KOPT-K1 (cell line): Measurements from ENCODE around the gene CDIPT.
"Not testable (repeated sequence)": the region's sequence is repeated elsewhere in the genome, so short reads cannot be mapped to it uniquely, and the experiment has no call there.

Source experiments
- H3K27ac ChIP-seq: fragments of 200-600 bp; sonication (generic); 2 replicates; pipeline ENCODE4 v1.5.1; 2016; ENCODE audit warnings: antibody characterized with exemption, mild to moderate bottlenecking, low read depth, low read length; ENCODE audit not compliant: poor library complexity, severe bottlenecking
- H3K36me3 ChIP-seq: fragments of 200-600 bp; sonication (generic); 2 replicates; pipeline ENCODE4 v1.5.1; 2017; ENCODE audit warnings: antibody characterized with exemption, mild to moderate bottlenecking, low read length, moderate library complexity; ENCODE audit not compliant: insufficient read depth
- H3K9me3 ChIP-seq: fragments of 200-600 bp; sonication (generic); 2 replicates; pipeline ENCODE4 v1.5.1; 2017; ENCODE audit warnings: antibody characterized with exemption, low read length, mild to moderate bottlenecking; ENCODE audit not compliant: insufficient read depth, poor library complexity, severe bottlenecking

The CDIPT gene, protein sequence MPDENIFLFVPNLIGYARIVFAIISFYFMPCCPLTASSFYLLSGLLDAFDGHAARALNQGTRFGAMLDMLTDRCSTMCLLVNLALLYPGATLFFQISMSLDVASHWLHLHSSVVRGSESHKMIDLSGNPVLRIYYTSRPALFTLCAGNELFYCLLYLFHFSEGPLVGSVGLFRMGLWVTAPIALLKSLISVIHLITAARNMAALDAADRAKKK

GRCh38 chr16:29862884-29863668 is at the start of gene CDIPT:
Gene CDIPT (minus strand): TSS chr16:29863226. CDS start chr16:29862857, 369 bp downstream.
- peaks cover 33% of the 10 kb centered on the region for H3K36me3 ChIP-seq

GRCh38 chr16:29912087-29912486 is 49.1 kb upstream of the CDIPT start:
- H3K36me3 ChIP-seq, result peaks cover 35% of the 10 kb centered on the region
- H3K9me3 ChIP-seq, result no peaks in the 10 kb centered on the region
- H3K27ac ChIP-seq, result no peak overlapping the region

More at GRCh38 chr16:29862884-29863668, at the start of gene CDIPT:
- Histone ChIP-seq H3K27ac (peak within 1 kb of the TSS; percentile 94), H3K9me3 (no peaks in the 10 kb centered on the region)

- Histone ChIP-seq H3K36me3 (peaks cover 31% of the 10 kb centered on the region), H3K27ac (no peak overlapping the region), H3K9me3 (no peaks in the 10 kb centered on the region)
Observed at GRCh38 chr16:29911676-29912010, 48.6 kb upstream of the CDIPT start.

DNA sequence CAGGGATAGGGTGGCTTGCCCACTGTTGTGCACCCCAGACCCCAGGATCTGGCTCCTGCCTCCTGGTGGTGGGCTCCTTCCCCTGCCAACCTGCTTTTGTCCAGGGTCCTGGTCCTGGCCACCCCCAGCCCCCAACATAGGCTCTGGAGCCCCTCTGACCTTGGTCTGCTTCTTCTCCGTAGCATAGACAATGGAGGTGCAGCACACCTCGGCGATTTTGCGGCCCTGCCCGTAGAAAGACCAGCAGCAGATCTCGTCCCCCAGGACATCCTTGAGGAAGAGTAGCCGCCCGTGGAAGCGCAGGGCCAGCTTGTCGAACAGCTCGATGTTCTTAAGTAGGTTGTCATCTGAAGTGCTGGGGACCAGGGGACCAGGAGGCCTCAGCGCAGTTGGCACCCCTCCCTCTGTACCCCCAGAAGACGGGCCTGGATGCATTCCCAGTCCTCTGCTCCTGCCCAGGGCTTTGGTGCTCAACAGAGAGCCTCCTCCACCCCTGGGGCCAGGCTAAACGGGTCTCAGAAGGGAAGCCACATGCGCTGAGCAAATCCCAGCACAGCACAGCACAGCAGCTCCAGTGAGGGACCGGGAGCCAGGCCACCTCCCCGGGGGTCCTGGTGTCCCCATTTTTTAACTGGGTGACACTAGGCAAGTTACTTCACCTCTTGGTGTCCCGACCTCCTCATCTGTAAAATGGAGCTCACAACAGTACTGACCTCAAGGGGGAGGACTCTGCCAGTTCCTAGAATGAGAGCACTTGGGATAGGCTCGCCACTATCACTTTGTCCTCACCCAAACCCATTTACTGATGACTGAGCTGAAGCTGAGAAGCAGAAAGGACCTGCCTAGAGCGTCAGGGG is 48.0 kb upstream of the CDIPT start:
- peaks cover 28% of the 10 kb centered on the region for H3K36me3 ChIP-seq

DNA sequence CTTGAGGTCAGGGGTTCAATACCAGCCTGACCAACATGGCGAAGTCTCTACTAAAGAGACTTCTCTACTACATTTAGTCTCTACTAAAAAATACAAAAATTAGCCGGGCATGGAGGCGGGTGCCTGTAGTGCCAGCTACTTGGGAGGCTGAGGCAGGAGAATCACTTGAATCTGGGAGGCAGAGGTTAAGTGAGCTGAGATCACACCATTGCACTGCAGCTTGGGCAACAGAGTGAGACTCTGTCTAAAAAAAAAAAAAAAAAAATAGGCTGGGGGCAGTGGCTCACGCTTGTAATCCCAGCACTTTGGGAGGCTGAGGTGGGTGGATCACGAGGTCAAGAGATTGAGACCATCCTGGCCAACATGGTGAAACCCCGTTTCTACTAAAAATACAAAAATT is 46.8 kb upstream of the CDIPT start:
- peaks cover 19% of the 10 kb centered on the region for H3K36me3 ChIP-seq
- not testable (repeated sequence) for H3K9me3 ChIP-seq, H3K27ac ChIP-seq

More for the DNA sequence above, 48.0 kb upstream of the CDIPT start:
- Histone ChIP-seq H3K27ac (no peak overlapping the region), H3K9me3 (no peaks in the 10 kb centered on the region)

DNA sequence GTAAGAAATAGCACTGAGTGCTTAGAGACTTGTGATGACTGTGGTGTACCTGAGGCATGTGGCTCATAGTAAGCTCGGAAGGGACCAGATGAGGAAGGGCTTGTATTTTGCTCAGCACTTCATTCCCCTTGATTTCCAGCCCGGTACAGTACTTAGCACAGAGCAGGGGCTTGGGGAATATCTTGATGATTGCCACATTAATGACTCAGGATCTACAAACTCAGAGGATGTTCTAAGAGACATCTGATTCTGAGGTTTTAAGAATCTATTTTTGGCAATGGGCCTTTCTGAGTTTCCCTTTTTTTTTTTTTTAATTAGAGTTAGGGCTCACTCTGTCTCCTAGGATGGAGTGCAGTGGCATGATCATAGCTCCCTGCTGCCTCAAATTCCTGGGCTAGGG is 46.4 kb upstream of the CDIPT start:
- Histone ChIP-seq H3K9me3 (no peaks in the 10 kb centered on the region), H3K36me3 (peaks cover 14% of the 10 kb centered on the region), H3K27ac (no peak overlapping the region)

DNA sequence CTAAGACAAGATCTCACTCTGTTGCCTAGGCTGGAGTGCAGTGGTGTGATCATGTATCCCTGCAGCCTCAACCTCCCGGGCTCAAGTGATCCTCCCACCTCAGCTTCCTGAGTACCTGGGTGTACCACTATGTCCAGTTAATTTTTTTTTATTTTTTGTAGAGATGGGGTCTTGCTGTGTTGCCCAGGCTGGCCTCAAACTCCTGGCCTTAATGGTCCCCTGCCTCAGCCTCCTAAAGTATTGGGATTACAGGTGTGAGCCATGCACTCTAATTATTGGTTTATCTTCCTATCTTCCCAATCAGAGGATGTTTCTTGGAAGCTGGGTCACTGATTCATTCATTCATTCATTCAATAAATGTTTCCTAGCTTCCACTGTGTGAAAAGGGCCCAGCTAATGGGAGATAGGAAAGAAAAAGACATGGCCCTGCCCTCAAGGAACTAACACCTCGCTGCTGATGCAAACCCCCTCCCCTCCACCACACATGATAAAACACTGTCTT is 45.7 kb upstream of the CDIPT start:
- H3K27ac ChIP-seq, result no peak overlapping the region
- H3K36me3 ChIP-seq, result peaks cover 8% of the 10 kb centered on the region
- no peaks in the 10 kb centered on the region for H3K9me3 ChIP-seq

DNA sequence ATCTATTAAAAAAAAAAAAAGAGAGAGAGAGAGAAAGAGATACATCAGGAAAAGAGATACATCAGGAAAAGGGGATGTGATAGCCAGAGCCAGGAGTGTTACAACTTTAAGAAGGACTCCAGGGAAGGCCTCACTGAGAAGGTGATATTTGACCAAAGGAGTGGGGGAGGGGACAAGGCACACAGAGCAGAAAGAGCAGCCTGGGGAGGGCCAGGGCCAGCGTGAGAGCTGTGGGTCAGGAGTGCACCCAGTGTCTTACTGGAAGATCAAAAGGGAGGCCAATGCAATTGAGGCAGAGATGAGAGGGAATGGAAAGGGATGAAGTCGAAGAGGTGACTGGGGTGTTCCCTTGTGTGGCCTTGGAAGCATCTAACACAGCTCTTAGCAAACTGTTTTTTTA is 44.9 kb upstream of the CDIPT start:
- H3K9me3 ChIP-seq, result no peaks in the 10 kb centered on the region
- no peak overlapping the region for H3K27ac ChIP-seq
- peaks cover 4% of the 10 kb centered on the region; the same call in 1 of the 2 replicates for H3K36me3 ChIP-seq

GRCh38 chr16:29906520-29907244 is 43.7 kb upstream of the CDIPT start:
- H3K36me3 ChIP-seq, result peaks cover 4% of the 10 kb centered on the region; the same call in 1 of the 2 replicates

GRCh38 chr16:29905668-29906067 is 42.6 kb upstream of the CDIPT start:
- H3K9me3 ChIP-seq, result no peaks in the 10 kb centered on the region

More at GRCh38 chr16:29906520-29907244, 43.7 kb upstream of the CDIPT start:
- Histone ChIP-seq H3K27ac (no peak overlapping the region), H3K9me3 (no peaks in the 10 kb centered on the region)

GRCh38 chr16:29904947-29905346 is 41.9 kb upstream of the CDIPT start:
- no peaks in the 10 kb centered on the region for H3K9me3 ChIP-seq
- H3K27ac ChIP-seq, result no peak overlapping the region
- peaks cover 4% of the 10 kb centered on the region; the same call in 1 of the 2 replicates for H3K36me3 ChIP-seq

More at GRCh38 chr16:29905668-29906067, 42.6 kb upstream of the CDIPT start:
- Histone ChIP-seq H3K27ac (no peak overlapping the region), H3K36me3 (peaks cover 4% of the 10 kb centered on the region; the same call in 1 of the 2 replicates)

GRCh38 chr16:29903590-29903989 is 40.6 kb upstream of the CDIPT start:
- Histone ChIP-seq H3K36me3 (peaks cover 4% of the 10 kb centered on the region; the same call in 1 of the 2 replicates), H3K9me3 (no peaks in the 10 kb centered on the region), H3K27ac (no peak overlapping the region)

DNA sequence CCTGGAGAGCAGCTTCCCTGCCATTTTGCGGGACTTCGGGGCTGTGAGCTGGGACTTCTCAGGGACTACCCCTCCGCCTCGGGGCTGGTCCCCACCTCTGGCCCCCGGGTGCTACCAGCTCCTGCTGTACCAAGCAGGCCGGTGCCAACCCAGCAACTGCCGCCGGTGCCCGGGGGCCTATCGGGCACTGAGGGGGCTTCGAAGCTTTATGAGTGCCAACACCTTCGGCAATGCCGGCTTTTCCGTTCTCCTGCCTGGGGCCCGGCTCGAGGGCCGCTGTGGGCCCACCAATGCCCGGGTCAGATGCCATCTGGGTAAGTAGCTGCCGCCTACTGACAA is 38.5 kb upstream of the CDIPT start:
- Histone ChIP-seq H3K36me3 (peaks cover 2% of the 10 kb centered on the region; the same call in 1 of the 2 replicates), H3K9me3 (no peaks in the 10 kb centered on the region), H3K27ac (no peak overlapping the region)

- Histone ChIP-seq H3K27ac (no peak overlapping the region), H3K9me3 (no peaks in the 10 kb centered on the region), H3K36me3 (no peaks in the 10 kb centered on the region)
Observed at GRCh38 chr16:29900888-29901606, 38.0 kb upstream of the CDIPT start.
